Skin of body (tissue), 2 donors: Measurements from ENCODE around the gene WHRN. TPM values are rescaled to one million over a fixed set of nuclear protein-coding genes. Genes with fewer than 3 reads are reported as not detected.

Experiments used
- DNase-seq: peaks from one replicate; lab custom pipeline; 2025; lab: John Stamatoyannopoulos, UW
- total RNA-seq: library from RNA; depleted of rRNA; stranded (reverse); fragments of >200 nt; gene quantifications from one replicate; pipeline ENCODE4 v1.2.3, GENCODE V29; 2014

The WHRN gene
- total RNA-seq, 1 donor from 2014 or later, result 2.0 TPM

GRCh38 chr9:114513959-114514267 lies 8.6 kb upstream of the WHRN start:
- DNase-seq, result no peak

GRCh38 chr9:114513055-114513958 lies 8.0 kb upstream of the WHRN start:
- no peak for DNase-seq

GRCh38 chr9:114511978-114512874 lies 7.0 kb upstream of the WHRN start:
- DNase-seq, result no peak

GRCh38 chr9:114507726-114508125 lies 2.5 kb upstream of the WHRN start:
- DNase-seq, result no peak

GRCh38 chr9:114506082-114506390 lies 763 bp upstream of the WHRN start:
- no peak for DNase-seq

- DNase-seq, result no peak
Measured at GRCh38 chr9:114504341-114505186, 709 bp downstream of the WHRN start.

GRCh38 chr9:114503522-114504340 lies 1.5 kb downstream of the WHRN start:
- DNase-seq, result no peak

- no peak for DNase-seq
Measured at GRCh38 chr9:114503009-114503408, 2.3 kb downstream of the WHRN start.

GRCh38 chr9:114501796-114502682 lies 3.2 kb downstream of the WHRN start:
- no peak for DNase-seq

- DNase-seq, result no peak
Measured at GRCh38 chr9:114500697-114501292, 4.5 kb downstream of the WHRN start.

GRCh38 chr9:114499941-114500696 lies 5.2 kb downstream of the WHRN start:
- DNase-seq, result no peak

GRCh38 chr9:114499528-114499927 lies 5.7 kb downstream of the WHRN start:
- no peak for DNase-seq

- no peak for DNase-seq
Measured at GRCh38 chr9:114497727-114498382, 7.4 kb downstream of the WHRN start.

GRCh38 chr9:114497236-114497635 lies 8.0 kb downstream of the WHRN start:
- DNase-seq, result no peak

- no peak for DNase-seq
Measured at GRCh38 chr9:114496011-114496410, 9.3 kb downstream of the WHRN start.

- DNase-seq, result no peak
Measured at GRCh38 chr9:114494776-114495569, 10.3 kb downstream of the WHRN start.

- no peak for DNase-seq
Measured at GRCh38 chr9:114493521-114494184, 11.6 kb downstream of the WHRN start.
